Stimulated activated CD4-positive, alpha-beta T cell treated with anti-CD3 and anti-CD28 coated beads, Interleukin-1b, Interleukin-23, amount 100 ng/mL, for 1 hour (primary cell): Measurements from ENCODE around the gene CRYGA.
"Not testable (repeated sequence)": the region's sequence is repeated elsewhere in the genome, so short reads cannot be mapped to it uniquely, and the experiment has no call there.

Experiments used
- DNase-seq, 2 donors: peaks; one replicate each; pipeline ENCODE4 v3.0.0-alpha.2; 2020; ENCODE audit warnings: low read depth in 2 of 2

The CRYGA gene

GRCh38 chr2:208164951-208165755 lies 1.8 kb upstream of the CRYGA start:
- DNase-seq = no peak

- DNase-seq = no peak
These were observed 7.0 kb downstream of the CRYGA start for GRCh38 chr2:208156439-208156838.

- DNase-seq = no peak
These were observed 10.2 kb downstream of the CRYGA start for GRCh38 chr2:208153156-208153555.

- no peak for DNase-seq
These were observed 12.4 kb downstream of the CRYGA start for GRCh38 chr2:208150956-208151355.

- DNase-seq = no peak
These were observed 13.3 kb downstream of the CRYGA start for GRCh38 chr2:208150094-208150493.

- no peak for DNase-seq
These were observed 14.6 kb downstream of the CRYGA start for GRCh38 chr2:208148803-208149202.

GRCh38 chr2:208147759-208148158 lies 15.6 kb downstream of the CRYGA start:
- DNase-seq = no peak

GRCh38 chr2:208147008-208147407 lies 16.4 kb downstream of the CRYGA start:
- DNase-seq = no peak

GRCh38 chr2:208146006-208146405 lies 17.4 kb downstream of the CRYGA start, which contains the start of gene CRYGB:
TSS of gene CRYGB (minus strand) at chr2:208146158. CDS start at chr2:208146120, 38 bp downstream.
- DNase-seq = no peak

- DNase-seq = no peak
These were observed 20.2 kb downstream of the CRYGA start for GRCh38 chr2:208142925-208143799.

GRCh38 chr2:208142240-208142924 lies 21.0 kb downstream of the CRYGA start:
- no peak for DNase-seq

- DNase-seq = no peak
These were observed 23.9 kb downstream of the CRYGA start for GRCh38 chr2:208139447-208139846.

- not testable (repeated sequence) for DNase-seq
These were observed 25.1 kb downstream of the CRYGA start for GRCh38 chr2:208138334-208138733.

GRCh38 chr2:208136716-208137094 lies 26.7 kb downstream of the CRYGA start:
- no peak for DNase-seq

- no peak for DNase-seq
These were observed 27.3 kb downstream of the CRYGA start for GRCh38 chr2:208135794-208136715.

GRCh38 chr2:208134928-208135586 lies 28.3 kb downstream of the CRYGA start:
- DNase-seq = no peak

- no peak for DNase-seq
These were observed 32.7 kb downstream of the CRYGA start for GRCh38 chr2:208130712-208131110.

GRCh38 chr2:208129744-208130711 lies 33.4 kb downstream of the CRYGA start, which contains the start of gene CRYGC:
TSS of gene CRYGC (minus strand) at chr2:208129828. CDS start at chr2:208129792, 36 bp downstream.
- no peak for DNase-seq

GRCh38 chr2:208128136-208128535 lies 35.3 kb downstream of the CRYGA start:
- no peak for DNase-seq
